HEK293 (cell line): ENCODE measurements around the gene WHRN.

Experiments
- CTCF ChIA-PET: fragments of 350-600 bp; formaldehyde crosslinking; extraction: SDS; loops from one replicate; lab custom pipeline; 2021; ENCODE audit warnings: antibody characterized with exemption; lab: Yijun Ruan, JAX
- POLR2A ChIA-PET: fragments of 300-600 bp; formaldehyde crosslinking; extraction: SDS; loops from one replicate; lab custom pipeline; 2020; ENCODE audit warnings: antibody characterized with exemption, inconsistent platforms; lab: Yijun Ruan, JAX
- H3K27ac ChIP-seq: fragments of 200-500 bp; sonication (Bioruptor generic); 2 replicates; pipeline ENCODE4 v1.5.1; 2014; ENCODE audit warnings: low read depth, low read length, control low read depth, inconsistent platforms; ENCODE audit errors: extremely low read depth
- H3K36me3 ChIP-seq, 2 experiments: fragments of 200-500 bp in 1 of 2; sonication (Bioruptor generic) in 1 of 2; 1 replicate in 1 of 2; 2 replicates in 1 of 2; pipeline ENCODE4 v1.5.1; 2014 to 2017; ENCODE audit warnings: inconsistent platforms in 2 of 2, low read length in 2 of 2; ENCODE audit not compliant: control insufficient read depth in 2 of 2, insufficient read depth in 1 of 2
- H3K4me1 ChIP-seq: fragments of 200-500 bp; sonication (Bioruptor generic); 2 replicates; pipeline ENCODE4 v1.5.1; 2014; ENCODE audit warnings: mild to moderate bottlenecking, low read length, inconsistent platforms; ENCODE audit not compliant: control insufficient read depth, insufficient read depth
- H3K4me3 ChIP-seq: 2 replicates; pipeline ENCODE4 v1.5.1; 2011; ENCODE audit warnings: low read depth, mild to moderate bottlenecking, control low read depth, low read length, moderate library complexity
- H3K9me3 ChIP-seq: fragments of 200-500 bp; sonication (Bioruptor generic); 2 replicates; pipeline ENCODE4 v1.5.1; 2014; ENCODE audit warnings: low read depth, low read length, inconsistent platforms; ENCODE audit not compliant: control insufficient read depth, insufficient read depth
- ATF2 ChIP-seq: fragments of 450-650 bp; formaldehyde crosslinking; IDR thresholded peaks from 2 replicates; pipeline ENCODE4 v1.5.1; 2016; ENCODE audit warnings: missing biosample characterization, missing genetic modification characterization, low read depth
- BCL11A ChIP-seq: fragments of 450-650 bp; formaldehyde crosslinking; IDR thresholded peaks from 2 replicates; pipeline ENCODE4 v1.5.1; 2016; ENCODE audit warnings: low read depth, missing biosample characterization, missing genetic modification characterization
- IKZF3 ChIP-seq: fragments of 450-650 bp; IDR thresholded peaks from 2 replicates; pipeline ENCODE4 v1.5.0; 2018; ENCODE audit warnings: missing biosample characterization, mild to moderate bottlenecking, missing genetic modification characterization, moderate library complexity
- MZF1 ChIP-seq: fragments of 450-650 bp; formaldehyde crosslinking; IDR thresholded peaks from 2 replicates; pipeline ENCODE4 v1.5.1; 2017; ENCODE audit warnings: missing biosample characterization, missing genetic modification characterization, borderline replicate concordance
- PATZ1 ChIP-seq: fragments of 450-650 bp; formaldehyde crosslinking; IDR thresholded peaks from 2 replicates; pipeline ENCODE4 v1.5.1; 2016; ENCODE audit warnings: missing biosample characterization, missing genetic modification characterization
- PBX3 ChIP-seq: sonication (generic); formaldehyde crosslinking; IDR thresholded peaks from 2 replicates; pipeline ENCODE4 v1.8.1; 2022; ENCODE audit warnings: mild to moderate bottlenecking, moderate library complexity, missing genetic modification reagents
- PRDM10 ChIP-seq: fragments of 450-650 bp; formaldehyde crosslinking; IDR thresholded peaks from 2 replicates; pipeline ENCODE4 v1.5.1; 2016; ENCODE audit warnings: missing biosample characterization, missing genetic modification characterization
- ZBTB1 ChIP-seq: fragments of 450-650 bp; formaldehyde crosslinking; IDR thresholded peaks from 2 replicates; pipeline ENCODE4 v1.5.1; 2016; ENCODE audit warnings: missing biosample characterization, missing genetic modification characterization
- ZBTB10 ChIP-seq: fragments of 450-650 bp; formaldehyde crosslinking; IDR thresholded peaks from 2 replicates; pipeline ENCODE4 v1.5.1; 2016; ENCODE audit warnings: missing biosample characterization, missing genetic modification characterization
- ZBTB48 ChIP-seq: fragments of 450-650 bp; formaldehyde crosslinking; IDR thresholded peaks from 2 replicates; pipeline ENCODE4 v1.5.1; 2016; ENCODE audit warnings: missing biosample characterization, missing genetic modification characterization
- ZNF10 ChIP-seq: fragments of 450-650 bp; formaldehyde crosslinking; IDR thresholded peaks from 2 replicates; pipeline ENCODE4 v1.5.1; 2017; ENCODE audit warnings: missing biosample characterization, missing genetic modification characterization
- ZNF148 ChIP-seq: fragments of 450-650 bp; formaldehyde crosslinking; IDR thresholded peaks from 2 replicates; pipeline ENCODE4 v1.5.0; 2017; ENCODE audit warnings: missing biosample characterization, missing genetic modification characterization, borderline replicate concordance
- ZNF157 ChIP-seq: fragments of 450-650 bp; formaldehyde crosslinking; IDR thresholded peaks from 2 replicates; pipeline ENCODE4 v1.5.1; 2016; ENCODE audit warnings: missing biosample characterization, missing genetic modification characterization
- ZNF324 ChIP-seq: fragments of 450-650 bp; formaldehyde crosslinking; IDR thresholded peaks from 2 replicates; pipeline ENCODE4 v1.5.1; 2016; ENCODE audit warnings: missing biosample characterization, missing genetic modification characterization
- ZNF350 ChIP-seq: fragments of 450-650 bp; formaldehyde crosslinking; IDR thresholded peaks from 2 replicates; pipeline ENCODE4 v1.5.0; 2017; ENCODE audit warnings: missing biosample characterization, mild to moderate bottlenecking, missing genetic modification characterization
- ZNF37A ChIP-seq: fragments of 450-650 bp; IDR thresholded peaks from 2 replicates; pipeline ENCODE4 v1.5.1; 2018; ENCODE audit warnings: missing biosample characterization, missing genetic modification characterization
- ZNF560 ChIP-seq: fragments of 450-650 bp; formaldehyde crosslinking; IDR thresholded peaks from 2 replicates; pipeline ENCODE4 v1.5.1; 2017; ENCODE audit warnings: missing biosample characterization, missing genetic modification characterization, borderline replicate concordance
- ZNF621 ChIP-seq: fragments of 450-650 bp; formaldehyde crosslinking; IDR thresholded peaks from 2 replicates; pipeline ENCODE4 v1.5.1; 2017; ENCODE audit warnings: missing biosample characterization, missing genetic modification characterization
- ZNF654 ChIP-seq: fragments of 450-650 bp; formaldehyde crosslinking; IDR thresholded peaks from 2 replicates; pipeline ENCODE4 v1.5.1; 2016; ENCODE audit warnings: low read depth, missing biosample characterization, missing genetic modification characterization
- ZNF791 ChIP-seq: fragments of 450-650 bp; formaldehyde crosslinking; IDR thresholded peaks from 2 replicates; pipeline ENCODE4 v1.5.1; 2016; ENCODE audit warnings: missing biosample characterization, missing genetic modification characterization
- ZSCAN4 ChIP-seq: fragments of 450-650 bp; formaldehyde crosslinking; IDR thresholded peaks from 2 replicates; pipeline ENCODE4 v1.5.1; 2017; ENCODE audit warnings: missing biosample characterization, missing genetic modification characterization

The WHRN gene

GRCh38 chr9:114419796-114420195, 85.5 kb downstream of the WHRN start:
- Histone ChIP-seq H3K4me3 (no peak overlapping the region), H3K9me3 (no peaks in the 10 kb centered on the region), H3K36me3 (peaks cover 0 to 5% of the 10 kb centered on the region in 2 experiments; a peak in 1 of 3 replicates), H3K4me1 (no peaks in the 10 kb centered on the region), H3K27ac (no peak overlapping the region)
- TF ChIP-seq PATZ1 (no peak), PRDM10 (tag by site-specific recombination) (no peak), ZNF350 (tag by site-specific recombination) (no peak), ZNF621 (no peak), ZNF560 (tag by site-specific recombination) (no peak), ZNF324 (tag by site-specific recombination) (no peak), ZNF148 (no peak), ZNF37A (tag by site-specific recombination) (no peak), ZBTB1 (no peak), BCL11A (tag by site-specific recombination) (no peak), ZBTB48 (no peak), PBX3 (CRISPR knock-in tag) (no peak), ZSCAN4 (no peak), ZNF654 (tag by site-specific recombination) (no peak)
- CTCF ChIA-PET: interaction anchor here (1.6 to 2.7 kb wide), 3 partner anchors 14 to 234 kb away, joined by 5 to 10 read pairs (median 8); no protein-coding TSS in a partner anchor
- POLR2A ChIA-PET: no interaction called here

- H3K4me3 ChIP-seq: no peak overlapping the region
- ChIA-PET CTCF (interaction anchor here (0.6 to 2.7 kb wide), 3 partner anchors 12 to 236 kb away, joined by 3 to 8 read pairs (median 3); no protein-coding TSS in a partner anchor), POLR2A (no interaction called here)
- no peaks in the 10 kb centered on the region for H3K9me3 ChIP-seq
- no peaks in the 10 kb centered on the region for H3K4me1 ChIP-seq
- no peak overlapping the region for H3K27ac ChIP-seq
- H3K36me3 ChIP-seq: peaks cover 0 to 5% of the 10 kb centered on the region in 2 experiments; a peak in 1 of 3 replicates
- TF ChIP-seq ZNF10 (tag by site-specific recombination) (no peak), ZBTB10 (tag by site-specific recombination) (no peak), ZNF157 (no peak), IKZF3 (tag by site-specific recombination) (no peak), MZF1 (tag by site-specific recombination) (no peak), ATF2 (no peak), ZNF791 (tag by site-specific recombination) (no peak)
Observed at GRCh38 chr9:114418053-114418452, 87.2 kb downstream of the WHRN start.
